Endodermal cell (in vitro differentiated cells): Measurements from ENCODE around the gene ZBTB16. TPM values are rescaled to one million over a fixed set of nuclear protein-coding genes. Genes with fewer than 3 reads are reported as not detected.
A peak's percentile ranks its signal among the peaks of the same experiment; 100 is the strongest.

Experiments used
- DNase-seq: peaks from one replicate; pipeline ENCODE4 v3.0.0-alpha.2; 2017
- H3K27ac ChIP-seq: 2 replicates; pipeline ENCODE4 v1.5.1; 2013; ENCODE audit warnings: mild to moderate bottlenecking, low read depth, low read length, moderate library complexity
- H3K27me3 ChIP-seq: 2 replicates; pipeline ENCODE4 v1.6.1; 2013; ENCODE audit warnings: mild to moderate bottlenecking, low read length, moderate library complexity; ENCODE audit not compliant: insufficient read depth, control insufficient read depth, poor library complexity, severe bottlenecking
- H3K36me3 ChIP-seq: 2 replicates; pipeline ENCODE4 v1.7.0; 2013; ENCODE audit warnings: mild to moderate bottlenecking, low read length, moderate library complexity; ENCODE audit not compliant: control insufficient read depth, insufficient read depth
- H3K4me1 ChIP-seq: one replicate; pipeline ENCODE4 v1.7.0; 2013; ENCODE audit warnings: low read length; ENCODE audit not compliant: control insufficient read depth, insufficient read depth
- H3K4me3 ChIP-seq: 2 replicates; pipeline ENCODE4 v1.5.1; 2013; ENCODE audit warnings: mild to moderate bottlenecking, low read length, moderate library complexity
- H3K9ac ChIP-seq: 2 replicates; pipeline ENCODE4 v1.6.1; 2013; ENCODE audit warnings: mild to moderate bottlenecking, low read length, moderate library complexity; ENCODE audit not compliant: poor library complexity, severe bottlenecking; ENCODE audit errors: extremely low read depth
- H3K9me3 ChIP-seq: 2 replicates; pipeline ENCODE4 v1.6.1; 2013; ENCODE audit warnings: mild to moderate bottlenecking, low read length, moderate library complexity; ENCODE audit not compliant: control insufficient read depth
- H3K27ac Mint-ChIP-seq: 2 replicates; pipeline ENCODE4 v1.8.0; 2020; ENCODE audit warnings: mixed read lengths
- H3K27me3 Mint-ChIP-seq: 2 replicates; pipeline ENCODE4 v1.8.0; 2021; ENCODE audit warnings: mild to moderate bottlenecking, mixed read lengths; ENCODE audit not compliant: insufficient read depth
- H3K36me3 Mint-ChIP-seq: 2 replicates; pipeline ENCODE4 v1.8.0; 2020; ENCODE audit warnings: low read depth, mixed read lengths
- H3K4me1 Mint-ChIP-seq: 2 replicates; pipeline ENCODE4 v1.8.0; 2020; ENCODE audit warnings: mixed read lengths
- H3K4me3 Mint-ChIP-seq: 2 replicates; pipeline ENCODE4 v1.8.0; 2020; ENCODE audit warnings: mild to moderate bottlenecking, moderate library complexity, mixed read lengths
- H3K9me3 Mint-ChIP-seq: 2 replicates; pipeline ENCODE4 v1.8.0; 2020; ENCODE audit warnings: mild to moderate bottlenecking, mixed read lengths
- WGBS, 2 experiments: methylation state at CpG; one replicate each; pipeline versions ENCODE4 v1.1.5 to v1.1.7; 2013; ENCODE audit warnings: missing lambda C conversion rate in 2 of 2, mixed read lengths in 1 of 2; ENCODE audit not compliant: insufficient coverage in 1 of 2, insufficient read length in 1 of 2; 5-methylcytosine and 5-hydroxymethylcytosine counted together
- total RNA-seq, 2 donors: library from RNA; stranded (reverse); fragmentation: NEBNext Ultra II Directional in 1 of 2; extraction: Animal tissue kit (Norgen Biotek cat#: 25700) in 1 of 2; gene quantifications; 2 replicates in 1 of 2; 3 replicates in 1 of 2; pipeline ENCODE4 v1.2.1, GENCODE V29; 2021
- TF ChIP-seq, protein P1 (sequence below): fragments of 200-600 bp; sonication (generic); conservative IDR thresholded peaks from 2 replicates; pipeline ENCODE4 v1.5.0; 2021; ENCODE audit warnings: antibody characterized with exemption, mild to moderate bottlenecking

Gene ZBTB16
- total RNA-seq, 2 donors from 2014 or later = 4.1 to 5.8 TPM

DNA sequence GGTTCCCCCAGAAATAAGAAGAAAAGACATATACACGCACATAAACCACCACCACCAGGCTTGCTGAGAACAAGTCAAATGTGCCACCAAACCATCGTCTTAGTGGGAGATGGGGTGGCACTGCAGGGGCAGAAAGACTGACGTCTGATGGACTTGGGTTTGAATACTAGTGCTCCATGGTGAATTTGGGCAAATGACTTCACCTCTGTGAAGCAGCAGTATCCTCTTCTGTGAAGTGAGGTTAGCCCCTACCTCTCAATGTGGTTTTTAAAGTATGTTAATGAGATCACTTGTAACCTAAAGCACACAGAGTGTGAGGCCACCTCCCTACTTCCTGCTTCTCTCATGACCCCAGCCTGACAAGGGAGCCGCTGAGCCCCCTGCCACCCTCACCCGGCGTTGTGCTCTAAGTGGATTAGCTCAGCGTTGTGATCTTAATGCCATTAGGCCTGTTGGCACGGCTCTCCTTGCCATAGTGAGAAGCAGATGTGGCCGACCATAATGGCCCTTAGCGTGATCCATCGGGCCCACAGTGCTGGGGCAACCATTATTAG, 14.4 kb downstream of the ZBTB16 start:
- TF ChIP-seq, protein P1, sequence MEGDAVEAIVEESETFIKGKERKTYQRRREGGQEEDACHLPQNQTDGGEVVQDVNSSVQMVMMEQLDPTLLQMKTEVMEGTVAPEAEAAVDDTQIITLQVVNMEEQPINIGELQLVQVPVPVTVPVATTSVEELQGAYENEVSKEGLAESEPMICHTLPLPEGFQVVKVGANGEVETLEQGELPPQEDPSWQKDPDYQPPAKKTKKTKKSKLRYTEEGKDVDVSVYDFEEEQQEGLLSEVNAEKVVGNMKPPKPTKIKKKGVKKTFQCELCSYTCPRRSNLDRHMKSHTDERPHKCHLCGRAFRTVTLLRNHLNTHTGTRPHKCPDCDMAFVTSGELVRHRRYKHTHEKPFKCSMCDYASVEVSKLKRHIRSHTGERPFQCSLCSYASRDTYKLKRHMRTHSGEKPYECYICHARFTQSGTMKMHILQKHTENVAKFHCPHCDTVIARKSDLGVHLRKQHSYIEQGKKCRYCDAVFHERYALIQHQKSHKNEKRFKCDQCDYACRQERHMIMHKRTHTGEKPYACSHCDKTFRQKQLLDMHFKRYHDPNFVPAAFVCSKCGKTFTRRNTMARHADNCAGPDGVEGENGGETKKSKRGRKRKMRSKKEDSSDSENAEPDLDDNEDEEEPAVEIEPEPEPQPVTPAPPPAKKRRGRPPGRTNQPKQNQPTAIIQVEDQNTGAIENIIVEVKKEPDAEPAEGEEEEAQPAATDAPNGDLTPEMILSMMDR = no peak
- Mint-ChIP-seq H3K27ac (no peak overlapping the region), H3K4me3 (no peak overlapping the region), H3K9me3 (no peaks in the 10 kb centered on the region), H3K27me3 (peaks cover 83% of the 10 kb centered on the region), H3K4me1 (peaks cover 52% of the 10 kb centered on the region), H3K36me3 (no peaks in the 10 kb centered on the region)
- WGBS, 2 experiments = 59 to 85% methylated on average over 7 to 11 of the region's 11 CpGs
- H3K36me3 ChIP-seq = no peaks in the 10 kb centered on the region
- peaks cover 19% of the 10 kb centered on the region for H3K27me3 ChIP-seq
- H3K4me1 ChIP-seq = peaks cover 5% of the 10 kb centered on the region
- peak; percentile 64 for DNase-seq
- no peak overlapping the region for H3K9ac ChIP-seq
- H3K27ac ChIP-seq = no peak overlapping the region
- H3K4me3 ChIP-seq = no peak overlapping the region
- H3K9me3 ChIP-seq = no peaks in the 10 kb centered on the region

DNA sequence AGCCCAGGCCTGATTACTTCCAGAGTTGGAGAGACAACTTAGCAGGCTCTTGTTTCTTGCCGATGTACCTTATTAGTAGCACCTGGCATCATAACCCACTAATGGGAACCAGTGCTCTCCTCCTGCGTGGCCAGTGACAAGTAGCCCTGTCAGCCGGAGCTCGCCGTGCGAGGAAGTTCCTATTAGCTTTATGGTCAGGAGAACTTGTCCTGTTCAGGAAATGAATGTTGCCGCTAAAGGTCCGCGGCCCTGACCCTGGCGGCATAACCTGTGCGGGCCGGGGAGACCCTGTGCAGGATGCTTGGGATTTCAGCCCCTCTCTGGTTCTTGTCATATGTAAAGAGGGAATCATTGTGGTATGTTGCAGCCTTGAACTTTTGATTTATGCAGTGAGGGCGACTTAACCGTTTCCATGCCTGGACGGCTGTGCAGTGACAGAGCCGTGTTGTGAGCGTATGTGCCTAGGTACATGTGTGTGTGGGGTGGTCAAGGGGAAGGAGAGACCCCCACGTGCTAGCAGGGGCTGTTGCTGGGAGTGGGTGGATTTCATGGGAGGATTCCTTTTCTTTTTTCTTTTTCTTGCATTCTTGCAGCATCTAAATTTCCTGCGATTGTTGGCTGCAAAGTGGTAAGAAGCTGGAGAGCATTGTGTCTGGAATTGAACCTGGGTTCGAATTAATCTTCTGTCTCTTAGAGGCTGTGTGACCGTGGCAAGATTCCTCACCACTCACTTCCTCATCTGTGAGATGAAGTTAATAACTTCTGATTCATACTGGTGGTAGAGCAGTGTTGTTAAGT, 15.2 kb downstream of the ZBTB16 start:
- no peak overlapping the region for H3K27ac Mint-ChIP-seq
- 94 to 98% methylated on average over 9 to 21 of the region's 21 CpGs for WGBS, 2 experiments
- peaks cover 83% of the 10 kb centered on the region for H3K27me3 Mint-ChIP-seq
- no peaks in the 10 kb centered on the region for H3K9me3 Mint-ChIP-seq
- H3K4me1 ChIP-seq = peaks cover 13% of the 10 kb centered on the region
- peaks cover 60% of the 10 kb centered on the region for H3K4me1 Mint-ChIP-seq
- no peaks in the 10 kb centered on the region for H3K36me3 ChIP-seq
- TF ChIP-seq, protein P1 = no peak
- H3K27ac ChIP-seq = no peak overlapping the region
- H3K4me3 Mint-ChIP-seq = no peak overlapping the region
- H3K9ac ChIP-seq = no peak overlapping the region
- H3K36me3 Mint-ChIP-seq = no peaks in the 10 kb centered on the region
- peaks cover 13% of the 10 kb centered on the region for H3K27me3 ChIP-seq
- H3K4me3 ChIP-seq = no peak overlapping the region
- no peaks in the 10 kb centered on the region for H3K9me3 ChIP-seq
- DNase-seq = no peak

DNA sequence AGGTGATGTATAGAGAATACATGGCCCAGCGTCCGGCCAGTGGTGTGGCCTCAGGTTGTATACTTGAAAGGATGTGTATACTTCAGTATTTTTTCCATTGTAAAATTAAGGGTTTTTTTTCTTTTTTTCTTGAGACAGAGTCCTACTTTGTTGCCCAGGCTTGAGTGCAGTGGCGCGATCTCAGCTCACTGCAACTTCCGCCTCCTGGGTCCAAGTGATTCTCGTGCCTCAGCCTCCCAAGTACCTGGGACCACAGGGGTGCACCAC, 15.8 kb downstream of the ZBTB16 start:
- H3K4me1 Mint-ChIP-seq = peaks cover 65% of the 10 kb centered on the region
- H3K36me3 Mint-ChIP-seq = no peaks in the 10 kb centered on the region
- no peaks in the 10 kb centered on the region for H3K36me3 ChIP-seq
- no peak overlapping the region for H3K9ac ChIP-seq
- no peak overlapping the region for H3K4me3 Mint-ChIP-seq
- H3K27ac Mint-ChIP-seq = no peak overlapping the region
- H3K4me1 ChIP-seq = peaks cover 17% of the 10 kb centered on the region
- no peak overlapping the region for H3K4me3 ChIP-seq
- no peak overlapping the region for H3K27ac ChIP-seq
- no peak for DNase-seq
- H3K9me3 Mint-ChIP-seq = no peaks in the 10 kb centered on the region
- WGBS, 2 experiments = 98% methylated on average over 6 of the region's 6 CpGs; no CpG with 5 or more reads in 1 of the 2 experiments
- peaks cover 13% of the 10 kb centered on the region for H3K27me3 ChIP-seq
- H3K9me3 ChIP-seq = no peaks in the 10 kb centered on the region
- H3K27me3 Mint-ChIP-seq = peaks cover 86% of the 10 kb centered on the region
- TF ChIP-seq, protein P1 = no peak
